IMR-90 (cell line): Measurements from ENCODE around the gene ANP32A. TPM values are rescaled to one million over a fixed set of nuclear protein-coding genes. Genes with fewer than 3 reads are reported as not detected.

Source experiments
- ATAC-seq: fragments of 200-7000 bp; cut with Tn5 transposase; 2 replicates; pipeline ENCODE4 v1.9.1; 2020; ENCODE audit warnings: low read depth, mild to moderate bottlenecking, moderate library complexity
- BruUV-seq: library from RNA; stranded (reverse); fragments of 400-500 nt; replicated peaks from 2 replicates; lab custom pipeline; 2021; lab: Mats Ljungman, UMichigan
- CTCF ChIA-PET: fragments of 300-600 bp; formaldehyde crosslinking; extraction: SDS; loops from one replicate; lab custom pipeline; 2021; ENCODE audit warnings: antibody characterized with exemption; lab: Yijun Ruan, JAX
- POLR2A ChIA-PET: fragments of 300-600 bp; sonication (Branson Sonifier 250); formaldehyde crosslinking; loops from one replicate; lab custom pipeline; 2022; ENCODE audit warnings: antibody characterized with exemption; ENCODE audit not compliant: unreplicated experiment; lab: Charles Lee
- DNase-seq: peaks from one replicate; pipeline ENCODE4 v3.0.0; 2013
- H2AFZ ChIP-seq: replicated peaks from 2 replicates; pipeline ENCODE3; 2013; ENCODE audit warnings: low read length, mild to moderate bottlenecking; ENCODE audit not compliant: poor library complexity
- H2AK5ac ChIP-seq: 2 replicates; pipeline ENCODE4 v1.6.1; 2013; ENCODE audit warnings: low read depth, low read length, inconsistent platforms
- H2AK9ac ChIP-seq: replicated peaks from 2 replicates; pipeline ENCODE3; 2013; ENCODE audit warnings: mild to moderate bottlenecking, low read depth, low read length, moderate library complexity; ENCODE audit not compliant: poor library complexity
- H2BK120ac ChIP-seq: 2 replicates; pipeline ENCODE4 v1.6.1; 2013; ENCODE audit warnings: low read depth, low read length, inconsistent platforms
- H2BK15ac ChIP-seq: 3 replicates; pipeline ENCODE4 v1.6.1; 2013; ENCODE audit warnings: low read depth, low read length, inconsistent platforms
- H2BK20ac ChIP-seq: 2 replicates; pipeline ENCODE4 v1.6.1; 2013; ENCODE audit warnings: low read depth, mild to moderate bottlenecking, inconsistent platforms, low read length, moderate library complexity
- H2BK5ac ChIP-seq: 2 replicates; pipeline ENCODE4 v1.6.1; 2013; ENCODE audit warnings: mild to moderate bottlenecking, low read depth, low read length, inconsistent platforms; ENCODE audit not compliant: poor library complexity, severe bottlenecking
- H3K14ac ChIP-seq: replicated peaks from 2 replicates; pipeline ENCODE4 v1.6.1; 2013; ENCODE audit warnings: low read depth, low read length, inconsistent platforms
- H3K18ac ChIP-seq: 2 replicates; pipeline ENCODE4 v1.6.1; 2013; ENCODE audit warnings: low read depth, low read length, control low read depth
- H3K23ac ChIP-seq: 2 replicates; pipeline ENCODE4 v1.6.1; 2013; ENCODE audit warnings: low read depth, low read length, inconsistent platforms
- H3K27ac ChIP-seq: 2 replicates; pipeline ENCODE4 v1.5.1; 2013; ENCODE audit warnings: mild to moderate bottlenecking, control low read depth, low read length; ENCODE audit not compliant: insufficient read depth
- H3K27me3 ChIP-seq: 2 replicates; pipeline ENCODE4 v1.6.1; 2013; ENCODE audit warnings: low read length; ENCODE audit not compliant: control insufficient read depth, insufficient read depth
- H3K36me3 ChIP-seq: 2 replicates; pipeline ENCODE4 v1.6.1; 2013; ENCODE audit warnings: low read length, mixed read lengths; ENCODE audit not compliant: control insufficient read depth, insufficient read depth
- H3K4ac ChIP-seq: 2 replicates; pipeline ENCODE4 v1.6.1; 2013; ENCODE audit warnings: low read depth, low read length, inconsistent platforms
- H3K4me1 ChIP-seq: 2 replicates; pipeline ENCODE4 v1.6.1; 2013; ENCODE audit warnings: low read length, mixed read lengths; ENCODE audit not compliant: control insufficient read depth, insufficient read depth
- H3K4me2 ChIP-seq: 2 replicates; pipeline ENCODE4 v1.6.1; 2013; ENCODE audit warnings: low read depth, mild to moderate bottlenecking, control low read depth, low read length, moderate library complexity
- H3K4me3 ChIP-seq: 2 replicates; pipeline ENCODE4 v1.5.1; 2013; ENCODE audit warnings: low read depth, mild to moderate bottlenecking, control low read depth, low read length, moderate library complexity; ENCODE audit not compliant: insufficient read depth
- H3K56ac ChIP-seq: 2 replicates; pipeline ENCODE4 v1.6.1; 2013; ENCODE audit warnings: low read length, inconsistent platforms; ENCODE audit not compliant: insufficient read depth; ENCODE audit errors: extremely low read depth
- H3K79me1 ChIP-seq, 2 experiments: 2 replicates each; pipeline ENCODE4 v1.6.1; 2013; ENCODE audit warnings: low read length in 2 of 2, inconsistent platforms in 1 of 2, low read depth in 1 of 2
- H3K9ac ChIP-seq: 2 replicates; pipeline ENCODE4 v1.6.1; 2013; ENCODE audit warnings: low read depth, low read length, control low read depth
- H3K9me1 ChIP-seq: 2 replicates; pipeline ENCODE4 v1.6.1; 2013; ENCODE audit warnings: low read length, inconsistent platforms; ENCODE audit not compliant: insufficient read depth
- H3K9me3 ChIP-seq: 2 replicates; pipeline ENCODE4 v1.6.1; 2013; ENCODE audit warnings: low read length; ENCODE audit not compliant: control insufficient read depth, insufficient read depth
- H4K20me1 ChIP-seq: 2 replicates; pipeline ENCODE4 v1.6.1; 2013; ENCODE audit warnings: low read length, inconsistent platforms; ENCODE audit not compliant: insufficient read depth
- H4K5ac ChIP-seq: 2 replicates; pipeline ENCODE4 v1.6.1; 2013; ENCODE audit warnings: mild to moderate bottlenecking, low read depth, low read length, control low read depth
- H4K8ac ChIP-seq, 2 experiments: 2 replicates each; pipeline ENCODE4 v1.6.1; 2013; ENCODE audit warnings: low read depth in 2 of 2, low read length in 2 of 2, control low read depth in 1 of 2, inconsistent platforms in 1 of 2
- H4K91ac ChIP-seq: 2 replicates; pipeline ENCODE4 v1.6.1; 2013; ENCODE audit warnings: low read depth, low read length, inconsistent platforms; ENCODE audit not compliant: insufficient read depth
- BHLHE40 ChIP-seq: fragments of 150-350 bp; IDR thresholded peaks from 2 replicates; pipeline ENCODE4 v1.6.1; 2016; ENCODE audit warnings: mild to moderate bottlenecking, low read depth, low read length
- CEBPB ChIP-seq: IDR thresholded peaks from 2 replicates; pipeline ENCODE4 v1.6.1; 2012; ENCODE audit warnings: low read depth, low read length, improper control_type of control experiment
- CHD1 ChIP-seq: IDR thresholded peaks from 2 replicates; pipeline ENCODE4 v1.6.1; 2012; ENCODE audit warnings: low read depth, low read length, improper control_type of control experiment
- CTCF ChIP-seq: conservative IDR thresholded peaks from 2 replicates; pipeline ENCODE4 v1.5.1; 2012; ENCODE audit warnings: mild to moderate bottlenecking, low read depth, low read length, improper control_type of control experiment
- ELK1 ChIP-seq: fragments of 150-350 bp; IDR thresholded peaks from 2 replicates; pipeline ENCODE4 v1.6.1; 2016; ENCODE audit warnings: low read depth, mild to moderate bottlenecking, low read length, moderate library complexity, borderline replicate concordance
- FOS ChIP-seq: fragments of 150-350 bp; IDR thresholded peaks from 2 replicates; pipeline ENCODE4 v1.6.1; 2016; ENCODE audit warnings: low read depth, low read length
- MAFK ChIP-seq: IDR thresholded peaks from 2 replicates; pipeline ENCODE4 v1.6.1; 2012; ENCODE audit warnings: low read depth, low read length, improper control_type of control experiment
- MAZ ChIP-seq: IDR thresholded peaks from 2 replicates; pipeline ENCODE4 v1.6.1; 2012; ENCODE audit warnings: low read depth, mild to moderate bottlenecking, low read length, improper control_type of control experiment, moderate library complexity, borderline replicate concordance
- MXI1 ChIP-seq: IDR thresholded peaks from 2 replicates; pipeline ENCODE4 v1.6.1; 2012; ENCODE audit warnings: low read depth, mild to moderate bottlenecking, low read length, moderate library complexity, borderline replicate concordance
- NFE2L2 ChIP-seq: fragments of 150-350 bp; IDR thresholded peaks from 2 replicates; pipeline ENCODE4 v1.6.1; 2016; ENCODE audit warnings: low read depth, mild to moderate bottlenecking, low read length
- POLR2A ChIP-seq: IDR thresholded peaks from 2 replicates; pipeline ENCODE4 v1.6.1; 2012; ENCODE audit warnings: mild to moderate bottlenecking, low read depth, low read length
- RAD21 ChIP-seq: IDR thresholded peaks from 2 replicates; pipeline ENCODE4 v1.6.1; 2012; ENCODE audit warnings: low read length, improper control_type of control experiment
- RCOR1 ChIP-seq: IDR thresholded peaks from 2 replicates; pipeline ENCODE4 v1.6.1; 2012; ENCODE audit warnings: mild to moderate bottlenecking, low read length, improper control_type of control experiment; ENCODE audit not compliant: insufficient replicate concordance
- RFX5 ChIP-seq: IDR thresholded peaks from 2 replicates; pipeline ENCODE4 v1.8.0; 2012; ENCODE audit warnings: low read depth, mild to moderate bottlenecking, low read length, moderate library complexity
- SMC3 ChIP-seq: fragments of 150-350 bp; IDR thresholded peaks from 2 replicates; pipeline ENCODE4 v1.6.1; 2016; ENCODE audit warnings: low read depth, mild to moderate bottlenecking, antibody characterized with exemption, low read length, moderate library complexity
- USF2 ChIP-seq: fragments of 150-350 bp; IDR thresholded peaks from 2 replicates; pipeline ENCODE4 v1.6.1; 2017; ENCODE audit warnings: mild to moderate bottlenecking, antibody characterized with exemption, low read length, low read depth
- WGBS, 2 experiments: methylation state at CpG; one replicate each; pipeline versions ENCODE4 v1.1.5 to v1.1.7; 2013; ENCODE audit warnings: missing lambda C conversion rate in 2 of 2; ENCODE audit not compliant: insufficient read length in 1 of 2; ENCODE audit errors: extremely low coverage in 2 of 2; 5-methylcytosine and 5-hydroxymethylcytosine counted together
- dilution Hi-C: fragments of 300-500 bp; cut with HindIII; formaldehyde crosslinking; loops from one replicate; pipeline ENCODE4 v1.14.3; 2018; ENCODE audit warnings: low sequenced_read_pairs; ENCODE audit not compliant: unreplicated experiment
- in situ Hi-C: fragments of 300-500 bp; cut with MboI; formaldehyde crosslinking; loops from 3 replicates; pipeline ENCODE4 v1.14.3; 2019; ENCODE audit warnings: low sequenced_read_pairs, inconsistent platforms, mixed read lengths
- intact Hi-C: fragments of 100-400 bp; cut with micrococcal nuclease; formaldehyde crosslinking; loops from 2 replicates; pipeline ENCODE4 v1.10.0; 2022
- polyA plus RNA-seq, 3 experiments: library from polyadenylated mRNA; depleted of rRNA; stranded (reverse); fragments of >200 nt; gene quantifications; 2 replicates each; pipeline ENCODE4 v1.2.3, GENCODE V29; 2012; ENCODE audit warnings: low replicate concordance in 1 of 3
- total RNA-seq: library from RNA; depleted of rRNA; stranded (reverse); fragments of >200 nt; gene quantifications from 2 replicates; pipeline ENCODE4 v1.2.3, GENCODE V29; 2012

Gene ANP32A
- total and polyA plus RNA-seq, 2 of the 4 experiments (the other 2 are of a cell fraction) = 62.4 to 72.8 TPM

GRCh38 chr15:68834346-68834745, 13.7 kb upstream of the ANP32A start:
- no peaks in the 10 kb centered on the region for H3K4me1 ChIP-seq
- H3K9me3 ChIP-seq = peaks cover 12% of the 10 kb centered on the region
- H2BK15ac ChIP-seq = no peak overlapping the region
- ChIA-PET CTCF (no interaction called here), POLR2A (no interaction called here)
- no peak overlapping the region for H3K4me2 ChIP-seq
- DNase-seq (no peak), ATAC-seq (no peak)
- in situ Hi-C loops (no loop called here), dilution Hi-C loops (no loop called here), intact Hi-C loops (no loop called here)
- H2BK20ac ChIP-seq = no peak overlapping the region
- no peak overlapping the region for H2AK9ac ChIP-seq
- H4K8ac ChIP-seq = no peak overlapping the region
- no peak overlapping the region for H2AFZ ChIP-seq
- no peak overlapping the region for H4K91ac ChIP-seq
- no peak overlapping the region for H2BK120ac ChIP-seq
- no peak overlapping the region for H3K18ac ChIP-seq
- H3K4me3 ChIP-seq = no peak overlapping the region
- H3K27me3 ChIP-seq = peaks cover 31% of the 10 kb centered on the region
- H4K5ac ChIP-seq = no peak overlapping the region
- no peak overlapping the region for H3K4ac ChIP-seq
- BruUV-seq = no TSS peak
- H3K56ac ChIP-seq = no peak overlapping the region
- no peak overlapping the region for H3K27ac ChIP-seq
- H2AK5ac ChIP-seq = no peak overlapping the region
- H3K79me1 ChIP-seq = no peaks in the 10 kb centered on the region
- 100% methylated on average over 1 of the region's 3 CpGs; no CpG with 5 or more reads in 1 of the 2 experiments for WGBS, 2 experiments
- H3K36me3 ChIP-seq = no peaks in the 10 kb centered on the region
- TF ChIP-seq MAZ (no peak), ELK1 (no peak), RFX5 (no peak), BHLHE40 (no peak), MXI1 (no peak), MAFK (no peak), RAD21 (no peak), RCOR1 (no peak), SMC3 (no peak), CEBPB (no peak), NFE2L2 (no peak), CTCF (no peak), CHD1 (no peak), POLR2A (no peak), USF2 (no peak), FOS (no peak)
- H3K23ac ChIP-seq = no peak overlapping the region
- no peak overlapping the region for H2BK5ac ChIP-seq
- H3K14ac ChIP-seq = no peak overlapping the region
- H3K9ac ChIP-seq = no peak overlapping the region
- H4K20me1 ChIP-seq = no peaks in the 10 kb centered on the region
- H3K9me1 ChIP-seq = no peaks in the 10 kb centered on the region
